ENCODE data around the gene ANO4.
"Not testable (repeated sequence)": the region's sequence is repeated elsewhere in the genome, so short reads cannot be mapped to it uniquely, and the experiment has no call there.

The ANO4 gene

GRCh38 chr12:101111441-101111840 is 316.9 kb downstream of the ANO4 start:
- H3K4me1 ChIP-seq (ENCODE audit: insufficient read depth, low read length) = no peaks in the 10 kb centered on the region
- H3K27me3 ChIP-seq (ENCODE audit: control insufficient read depth in 1 of 2, insufficient read depth in 2 of 2, low read length in 2 of 2) = no peaks in the 10 kb centered on the region
- no peak overlapping the region for H3K4me3 ChIP-seq (ENCODE audit: low read depth in 1 of 2, low read length in 2 of 2)
- no peaks in the 10 kb centered on the region for H3K9me3 ChIP-seq (ENCODE audit: low read length)
- H3K9ac ChIP-seq (ENCODE audit: low read length) = no peak overlapping the region
- no peak overlapping the region for H3K27ac ChIP-seq (ENCODE audit: low read depth, low read length)
- H3K36me3 ChIP-seq (ENCODE audit: insufficient read depth, low read length) = no peaks in the 10 kb centered on the region

GRCh38 chr12:101115326-101115725 is 320.8 kb downstream of the ANO4 start:
- Histone ChIP-seq H3K4me1 (ENCODE audit: insufficient read depth, low read length) (no peaks in the 10 kb centered on the region), H3K4me3 (ENCODE audit: low read depth in 1 of 2, low read length in 2 of 2) (no peak overlapping the region), H3K27ac (ENCODE audit: low read depth, low read length) (no peak overlapping the region), H3K9ac (ENCODE audit: low read length) (no peak overlapping the region), H3K9me3 (ENCODE audit: low read length) (no peaks in the 10 kb centered on the region), H3K36me3 (ENCODE audit: insufficient read depth, low read length) (no peaks in the 10 kb centered on the region), H3K27me3 (ENCODE audit: control insufficient read depth in 1 of 2, insufficient read depth in 2 of 2, low read length in 2 of 2) (no peaks in the 10 kb centered on the region)

GRCh38 chr12:101116911-101117310 is 322.3 kb downstream of the ANO4 start:
- H3K27ac ChIP-seq (ENCODE audit: low read depth, low read length) = no peak overlapping the region
- H3K36me3 ChIP-seq (ENCODE audit: insufficient read depth, low read length) = no peaks in the 10 kb centered on the region
- H3K9me3 ChIP-seq (ENCODE audit: low read length) = no peaks in the 10 kb centered on the region
- H3K4me3 ChIP-seq (ENCODE audit: low read depth in 1 of 2, low read length in 2 of 2) = no peak overlapping the region
- no peaks in the 10 kb centered on the region for H3K4me1 ChIP-seq (ENCODE audit: insufficient read depth, low read length)
- H3K9ac ChIP-seq (ENCODE audit: low read length) = no peak overlapping the region
- no peaks in the 10 kb centered on the region for H3K27me3 ChIP-seq (ENCODE audit: control insufficient read depth in 1 of 2, insufficient read depth in 2 of 2, low read length in 2 of 2)

- Histone ChIP-seq H3K4me3 (ENCODE audit: low read depth in 1 of 2, low read length in 2 of 2) (no peak overlapping the region), H3K27me3 (ENCODE audit: control insufficient read depth in 1 of 2, insufficient read depth in 2 of 2, low read length in 2 of 2) (no peaks in the 10 kb centered on the region), H3K4me1 (ENCODE audit: insufficient read depth, low read length) (no peaks in the 10 kb centered on the region), H3K36me3 (ENCODE audit: insufficient read depth, low read length) (no peaks in the 10 kb centered on the region), H3K9me3 (ENCODE audit: low read length) (no peaks in the 10 kb centered on the region), H3K27ac (ENCODE audit: low read depth, low read length) (no peak overlapping the region), H3K9ac (ENCODE audit: low read length) (no peak overlapping the region)
Observed at GRCh38 chr12:101117842-101118241, 323.3 kb downstream of the ANO4 start.

- H3K27ac ChIP-seq (ENCODE audit: low read depth, low read length) = no peak overlapping the region
- no peaks in the 10 kb centered on the region for H3K36me3 ChIP-seq (ENCODE audit: insufficient read depth, low read length)
- no peaks in the 10 kb centered on the region for H3K27me3 ChIP-seq (ENCODE audit: control insufficient read depth in 1 of 2, insufficient read depth in 2 of 2, low read length in 2 of 2)
- no peak overlapping the region for H3K9ac ChIP-seq (ENCODE audit: low read length)
- no peaks in the 10 kb centered on the region for H3K9me3 ChIP-seq (ENCODE audit: low read length)
- H3K4me3 ChIP-seq (ENCODE audit: low read depth in 1 of 2, low read length in 2 of 2) = no peak overlapping the region
- H3K4me1 ChIP-seq (ENCODE audit: insufficient read depth, low read length) = no peaks in the 10 kb centered on the region
Observed at GRCh38 chr12:101127521-101128219, 333.1 kb downstream of the ANO4 start.

- not testable (repeated sequence) for H3K9me3 ChIP-seq (ENCODE audit: low read length); H3K27ac ChIP-seq (ENCODE audit: low read depth, low read length); H3K4me1 ChIP-seq (ENCODE audit: insufficient read depth, low read length); H3K36me3 ChIP-seq (ENCODE audit: insufficient read depth, low read length); H3K9ac ChIP-seq (ENCODE audit: low read length); H3K27me3 ChIP-seq (ENCODE audit: control insufficient read depth in 1 of 2, insufficient read depth in 2 of 2, low read length in 2 of 2); H3K4me3 ChIP-seq (ENCODE audit: low read depth in 1 of 2, low read length in 2 of 2)
Observed at GRCh38 chr12:101145777-101146431, 351.3 kb downstream of the ANO4 start.

GRCh38 chr12:101165319-101165718 is 370.7 kb downstream of the ANO4 start:
- Histone ChIP-seq H3K4me3 (ENCODE audit: low read depth in 1 of 2, low read length in 2 of 2) (no peak overlapping the region), H3K9me3 (ENCODE audit: low read length) (no peaks in the 10 kb centered on the region), H3K9ac (ENCODE audit: low read length) (no peak overlapping the region), H3K36me3 (ENCODE audit: insufficient read depth, low read length) (no peaks in the 10 kb centered on the region), H3K27ac (ENCODE audit: low read depth, low read length) (no peak overlapping the region), H3K4me1 (ENCODE audit: insufficient read depth, low read length) (no peaks in the 10 kb centered on the region), H3K27me3 (ENCODE audit: control insufficient read depth in 1 of 2, insufficient read depth in 2 of 2, low read length in 2 of 2) (no peaks in the 10 kb centered on the region)

- Histone ChIP-seq H3K27ac (ENCODE audit: low read depth, low read length) (no peak overlapping the region), H3K4me1 (ENCODE audit: insufficient read depth, low read length) (no peaks in the 10 kb centered on the region), H3K4me3 (ENCODE audit: low read depth in 1 of 2, low read length in 2 of 2) (no peak overlapping the region), H3K27me3 (ENCODE audit: control insufficient read depth in 1 of 2, insufficient read depth in 2 of 2, low read length in 2 of 2) (no peaks in the 10 kb centered on the region), H3K36me3 (ENCODE audit: insufficient read depth, low read length) (no peaks in the 10 kb centered on the region), H3K9ac (ENCODE audit: low read length) (no peak overlapping the region), H3K9me3 (ENCODE audit: low read length) (no peaks in the 10 kb centered on the region)
Observed at GRCh38 chr12:101166866-101167265, 372.3 kb downstream of the ANO4 start.

- no peak overlapping the region for H3K4me3 ChIP-seq (ENCODE audit: low read depth in 1 of 2, low read length in 2 of 2)
- no peaks in the 10 kb centered on the region for H3K27me3 ChIP-seq (ENCODE audit: control insufficient read depth in 1 of 2, insufficient read depth in 2 of 2, low read length in 2 of 2)
- H3K4me1 ChIP-seq (ENCODE audit: insufficient read depth, low read length) = no peaks in the 10 kb centered on the region
- H3K9me3 ChIP-seq (ENCODE audit: low read length) = no peaks in the 10 kb centered on the region
- H3K27ac ChIP-seq (ENCODE audit: low read depth, low read length) = no peak overlapping the region
- H3K9ac ChIP-seq (ENCODE audit: low read length) = no peak overlapping the region
- H3K36me3 ChIP-seq (ENCODE audit: insufficient read depth, low read length) = no peaks in the 10 kb centered on the region
Observed at GRCh38 chr12:101168001-101168400, 373.4 kb downstream of the ANO4 start.

- no peak overlapping the region for H3K4me3 ChIP-seq (ENCODE audit: low read depth in 1 of 2, low read length in 2 of 2)
- H3K9me3 ChIP-seq (ENCODE audit: low read length) = no peaks in the 10 kb centered on the region
- no peaks in the 10 kb centered on the region for H3K36me3 ChIP-seq (ENCODE audit: insufficient read depth, low read length)
- H3K27me3 ChIP-seq (ENCODE audit: control insufficient read depth in 1 of 2, insufficient read depth in 2 of 2, low read length in 2 of 2) = no peaks in the 10 kb centered on the region
- H3K9ac ChIP-seq (ENCODE audit: low read length) = no peak overlapping the region
- H3K27ac ChIP-seq (ENCODE audit: low read depth, low read length) = no peak overlapping the region
- no peaks in the 10 kb centered on the region for H3K4me1 ChIP-seq (ENCODE audit: insufficient read depth, low read length)
Observed at GRCh38 chr12:101172316-101172715, 377.7 kb downstream of the ANO4 start.

- Histone ChIP-seq H3K9ac (ENCODE audit: low read length) (no peak overlapping the region), H3K9me3 (ENCODE audit: low read length) (no peaks in the 10 kb centered on the region), H3K4me1 (ENCODE audit: insufficient read depth, low read length) (no peaks in the 10 kb centered on the region), H3K36me3 (ENCODE audit: insufficient read depth, low read length) (no peaks in the 10 kb centered on the region), H3K4me3 (ENCODE audit: low read depth in 1 of 2, low read length in 2 of 2) (no peak overlapping the region), H3K27ac (ENCODE audit: low read depth, low read length) (no peak overlapping the region), H3K27me3 (ENCODE audit: control insufficient read depth in 1 of 2, insufficient read depth in 2 of 2, low read length in 2 of 2) (no peaks in the 10 kb centered on the region)
Observed at GRCh38 chr12:101173197-101173749, 378.7 kb downstream of the ANO4 start.

- Histone ChIP-seq H3K4me3 (ENCODE audit: low read depth in 1 of 2, low read length in 2 of 2) (no peak overlapping the region), H3K27me3 (ENCODE audit: control insufficient read depth in 1 of 2, insufficient read depth in 2 of 2, low read length in 2 of 2) (no peaks in the 10 kb centered on the region), H3K27ac (ENCODE audit: low read depth, low read length) (no peak overlapping the region), H3K36me3 (ENCODE audit: insufficient read depth, low read length) (no peaks in the 10 kb centered on the region), H3K9me3 (ENCODE audit: low read length) (no peaks in the 10 kb centered on the region), H3K9ac (ENCODE audit: low read length) (no peak overlapping the region), H3K4me1 (ENCODE audit: insufficient read depth, low read length) (no peaks in the 10 kb centered on the region)
Observed at GRCh38 chr12:101174541-101174940, 380.0 kb downstream of the ANO4 start.

Data from muscle layer of colon (tissue), 2 donors.